ENCODE results near the gene POU2F2. TPM values are rescaled to one million over a fixed set of nuclear protein-coding genes. Genes with fewer than 3 reads are reported as not detected.

Gene POU2F2
- total and polyA plus RNA-seq, 9 of the 15 experiments (the other 6 are each of a cell fraction or from before 2014, with no cell fraction given): 0.03 to 0.68 (median 0.14) TPM

DNA sequence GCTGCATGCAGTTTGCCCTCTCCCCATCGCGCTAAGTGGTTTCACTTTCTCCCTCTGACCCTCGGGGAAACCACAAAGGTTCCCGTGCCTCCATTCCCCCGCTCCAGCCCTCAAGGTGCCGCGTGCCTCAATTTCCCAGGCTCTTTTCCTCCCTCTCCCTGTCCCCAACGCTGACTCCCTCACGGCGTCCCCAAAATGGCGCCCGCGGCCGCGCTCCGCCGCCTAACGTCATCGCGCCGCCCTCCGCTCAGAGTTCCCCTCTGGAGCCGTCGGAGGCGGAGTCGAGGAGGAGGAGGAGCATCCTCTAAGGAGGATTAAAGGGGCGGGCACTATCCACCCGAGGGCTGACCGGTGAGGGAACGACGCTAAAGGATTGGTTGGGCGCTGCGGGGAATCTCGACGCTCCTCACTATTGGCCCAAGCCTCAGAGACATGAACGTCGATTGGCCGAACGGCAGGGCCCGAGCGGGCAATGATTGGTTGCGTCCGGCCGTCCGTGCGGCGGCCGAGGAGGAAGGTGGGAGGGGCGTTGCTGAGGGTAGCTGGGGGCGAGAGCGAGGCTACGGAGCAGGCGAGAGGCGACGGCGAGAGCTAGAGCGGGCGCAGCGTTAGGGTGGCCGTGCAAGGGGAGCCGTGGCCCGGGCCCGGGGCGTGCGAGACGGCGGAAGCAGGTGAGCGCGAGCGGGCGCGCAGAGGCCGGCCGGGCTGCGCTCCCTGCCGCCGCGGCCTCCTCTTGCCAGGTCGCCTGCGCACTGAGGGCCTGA is 56.4 kb downstream of the POU2F2 start, which contains the start of gene ZNF574 (continued):
- TF ChIP-seq, protein P1, sequence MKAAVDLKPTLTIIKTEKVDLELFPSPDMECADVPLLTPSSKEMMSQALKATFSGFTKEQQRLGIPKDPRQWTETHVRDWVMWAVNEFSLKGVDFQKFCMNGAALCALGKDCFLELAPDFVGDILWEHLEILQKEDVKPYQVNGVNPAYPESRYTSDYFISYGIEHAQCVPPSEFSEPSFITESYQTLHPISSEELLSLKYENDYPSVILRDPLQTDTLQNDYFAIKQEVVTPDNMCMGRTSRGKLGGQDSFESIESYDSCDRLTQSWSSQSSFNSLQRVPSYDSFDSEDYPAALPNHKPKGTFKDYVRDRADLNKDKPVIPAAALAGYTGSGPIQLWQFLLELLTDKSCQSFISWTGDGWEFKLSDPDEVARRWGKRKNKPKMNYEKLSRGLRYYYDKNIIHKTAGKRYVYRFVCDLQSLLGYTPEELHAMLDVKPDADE (conservative IDR thresholded peaks at IDR 0.05; ENCODE audit: control insufficient read depth, low read depth, low read length): no peak
- no peak for TF ChIP-seq POLR3G (IDR thresholded peaks at IDR 0.05; ENCODE audit: extremely low read depth, insufficient read length, insufficient replicate concordance)
- 0 out of 2 replicates have a peak, but pooled peaks have one; percentile 13 for TF ChIP-seq ZBTB17 (CRISPR knock-in tag; IDR thresholded peaks at IDR 0.05)
- no peak for TF ChIP-seq NUFIP1 (IDR thresholded peaks at IDR 0.05; ENCODE audit: partially characterized antibody)
- no peak for TF ChIP-seq ZNF75A (CRISPR knock-in tag; IDR thresholded peaks at IDR 0.05)
- TF ChIP-seq TEAD1 (CRISPR knock-in tag; IDR thresholded peaks at IDR 0.05): 0 out of 4 replicates have a peak, but pooled peaks of 1 of the 2 experiments have one; percentile 33
- TF ChIP-seq ZNF165 (CRISPR knock-in tag; IDR thresholded peaks at IDR 0.05; ENCODE audit: borderline replicate concordance): no peak
- no peak for TF ChIP-seq FOXA3 (CRISPR knock-in tag; conservative IDR thresholded peaks at IDR 0.05 in 1 of 2, IDR thresholded peaks at IDR 0.05 in 1 of 2)
- no peak for TF ChIP-seq TAF15 (IDR thresholded peaks at IDR 0.05; ENCODE audit: low read depth, low read length)
- peak; percentile 32 to 58; a peak in 1 of 4 replicates for TF ChIP-seq SIN3A (IDR thresholded peaks at IDR 0.05; ENCODE audit: borderline replicate concordance in 2 of 2, control insufficient read depth in 1 of 2, low read depth in 2 of 2, low read length in 2 of 2)
- no peak for TF ChIP-seq HNRNPUL1 (IDR thresholded peaks at IDR 0.05; ENCODE audit: low read length)
- TF ChIP-seq, protein P2, sequence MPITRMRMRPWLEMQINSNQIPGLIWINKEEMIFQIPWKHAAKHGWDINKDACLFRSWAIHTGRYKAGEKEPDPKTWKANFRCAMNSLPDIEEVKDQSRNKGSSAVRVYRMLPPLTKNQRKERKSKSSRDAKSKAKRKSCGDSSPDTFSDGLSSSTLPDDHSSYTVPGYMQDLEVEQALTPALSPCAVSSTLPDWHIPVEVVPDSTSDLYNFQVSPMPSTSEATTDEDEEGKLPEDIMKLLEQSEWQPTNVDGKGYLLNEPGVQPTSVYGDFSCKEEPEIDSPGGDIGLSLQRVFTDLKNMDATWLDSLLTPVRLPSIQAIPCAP (CRISPR knock-in tag; IDR thresholded peaks at IDR 0.05; ENCODE audit: borderline replicate concordance): no peak
- TF ChIP-seq, protein P3, sequence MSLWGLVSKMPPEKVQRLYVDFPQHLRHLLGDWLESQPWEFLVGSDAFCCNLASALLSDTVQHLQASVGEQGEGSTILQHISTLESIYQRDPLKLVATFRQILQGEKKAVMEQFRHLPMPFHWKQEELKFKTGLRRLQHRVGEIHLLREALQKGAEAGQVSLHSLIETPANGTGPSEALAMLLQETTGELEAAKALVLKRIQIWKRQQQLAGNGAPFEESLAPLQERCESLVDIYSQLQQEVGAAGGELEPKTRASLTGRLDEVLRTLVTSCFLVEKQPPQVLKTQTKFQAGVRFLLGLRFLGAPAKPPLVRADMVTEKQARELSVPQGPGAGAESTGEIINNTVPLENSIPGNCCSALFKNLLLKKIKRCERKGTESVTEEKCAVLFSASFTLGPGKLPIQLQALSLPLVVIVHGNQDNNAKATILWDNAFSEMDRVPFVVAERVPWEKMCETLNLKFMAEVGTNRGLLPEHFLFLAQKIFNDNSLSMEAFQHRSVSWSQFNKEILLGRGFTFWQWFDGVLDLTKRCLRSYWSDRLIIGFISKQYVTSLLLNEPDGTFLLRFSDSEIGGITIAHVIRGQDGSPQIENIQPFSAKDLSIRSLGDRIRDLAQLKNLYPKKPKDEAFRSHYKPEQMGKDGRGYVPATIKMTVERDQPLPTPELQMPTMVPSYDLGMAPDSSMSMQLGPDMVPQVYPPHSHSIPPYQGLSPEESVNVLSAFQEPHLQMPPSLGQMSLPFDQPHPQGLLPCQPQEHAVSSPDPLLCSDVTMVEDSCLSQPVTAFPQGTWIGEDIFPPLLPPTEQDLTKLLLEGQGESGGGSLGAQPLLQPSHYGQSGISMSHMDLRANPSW (CRISPR knock-in tag; IDR thresholded peaks at IDR 0.05): no peak
- TF ChIP-seq FOXK1 (CRISPR knock-in tag; IDR thresholded peaks at IDR 0.05; ENCODE audit: borderline replicate concordance): no peak
- TF ChIP-seq, protein P4, sequence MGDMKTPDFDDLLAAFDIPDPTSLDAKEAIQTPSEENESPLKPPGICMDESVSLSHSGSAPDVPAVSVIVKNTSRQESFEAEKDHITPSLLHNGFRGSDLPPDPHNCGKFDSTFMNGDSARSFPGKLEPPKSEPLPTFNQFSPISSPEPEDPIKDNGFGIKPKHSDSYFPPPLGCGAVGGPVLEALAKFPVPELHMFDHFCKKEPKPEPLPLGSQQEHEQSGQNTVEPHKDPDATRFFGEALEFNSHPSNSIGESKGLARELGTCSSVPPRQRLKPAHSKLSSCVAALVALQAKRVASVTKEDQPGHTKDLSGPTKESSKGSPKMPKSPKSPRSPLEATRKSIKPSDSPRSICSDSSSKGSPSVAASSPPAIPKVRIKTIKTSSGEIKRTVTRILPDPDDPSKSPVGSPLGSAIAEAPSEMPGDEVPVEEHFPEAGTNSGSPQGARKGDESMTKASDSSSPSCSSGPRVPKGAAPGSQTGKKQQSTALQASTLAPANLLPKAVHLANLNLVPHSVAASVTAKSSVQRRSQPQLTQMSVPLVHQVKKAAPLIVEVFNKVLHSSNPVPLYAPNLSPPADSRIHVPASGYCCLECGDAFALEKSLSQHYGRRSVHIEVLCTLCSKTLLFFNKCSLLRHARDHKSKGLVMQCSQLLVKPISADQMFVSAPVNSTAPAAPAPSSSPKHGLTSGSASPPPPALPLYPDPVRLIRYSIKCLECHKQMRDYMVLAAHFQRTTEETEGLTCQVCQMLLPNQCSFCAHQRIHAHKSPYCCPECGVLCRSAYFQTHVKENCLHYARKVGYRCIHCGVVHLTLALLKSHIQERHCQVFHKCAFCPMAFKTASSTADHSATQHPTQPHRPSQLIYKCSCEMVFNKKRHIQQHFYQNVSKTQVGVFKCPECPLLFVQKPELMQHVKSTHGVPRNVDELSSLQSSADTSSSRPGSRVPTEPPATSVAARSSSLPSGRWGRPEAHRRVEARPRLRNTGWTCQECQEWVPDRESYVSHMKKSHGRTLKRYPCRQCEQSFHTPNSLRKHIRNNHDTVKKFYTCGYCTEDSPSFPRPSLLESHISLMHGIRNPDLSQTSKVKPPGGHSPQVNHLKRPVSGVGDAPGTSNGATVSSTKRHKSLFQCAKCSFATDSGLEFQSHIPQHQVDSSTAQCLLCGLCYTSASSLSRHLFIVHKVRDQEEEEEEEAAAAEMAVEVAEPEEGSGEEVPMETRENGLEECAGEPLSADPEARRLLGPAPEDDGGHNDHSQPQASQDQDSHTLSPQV (IDR thresholded peaks at IDR 0.05): no peak
- TF ChIP-seq MIER1 (IDR thresholded peaks at IDR 0.05; ENCODE audit: low read depth): no peak

All from K562 (cell line).